Measurements from ENCODE around the gene TNFRSF6B.
A peak's percentile ranks its signal among the peaks of the same experiment; 100 is the strongest.
"Not testable (repeated sequence)": the region's sequence is repeated elsewhere in the genome, so short reads cannot be mapped to it uniquely, and the experiment has no call there.

Gene TNFRSF6B

DNA sequence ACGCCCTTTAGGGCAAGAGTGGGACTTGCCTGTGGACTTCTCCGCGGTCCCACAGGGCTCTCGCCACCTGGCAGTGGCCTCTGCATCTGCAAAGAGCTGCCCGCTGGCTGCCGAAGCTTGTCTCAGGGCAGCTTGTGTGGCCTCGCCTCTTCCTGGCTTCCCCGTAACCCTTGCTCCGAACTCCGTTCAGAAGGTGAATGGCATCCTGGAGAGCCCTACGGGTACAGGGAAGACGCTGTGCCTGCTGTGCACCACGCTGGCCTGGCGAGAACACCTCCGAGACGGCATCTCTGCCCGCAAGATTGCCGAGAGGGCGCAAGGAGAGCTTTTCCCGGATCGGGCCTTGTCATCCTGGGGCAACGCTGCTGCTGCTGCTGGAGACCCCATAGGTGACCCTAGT lies 35.3 kb upstream of the TNFRSF6B start:
- DNase-seq = no peak
- intact Hi-C loops (cut with DNase I) = no loop called here

DNA sequence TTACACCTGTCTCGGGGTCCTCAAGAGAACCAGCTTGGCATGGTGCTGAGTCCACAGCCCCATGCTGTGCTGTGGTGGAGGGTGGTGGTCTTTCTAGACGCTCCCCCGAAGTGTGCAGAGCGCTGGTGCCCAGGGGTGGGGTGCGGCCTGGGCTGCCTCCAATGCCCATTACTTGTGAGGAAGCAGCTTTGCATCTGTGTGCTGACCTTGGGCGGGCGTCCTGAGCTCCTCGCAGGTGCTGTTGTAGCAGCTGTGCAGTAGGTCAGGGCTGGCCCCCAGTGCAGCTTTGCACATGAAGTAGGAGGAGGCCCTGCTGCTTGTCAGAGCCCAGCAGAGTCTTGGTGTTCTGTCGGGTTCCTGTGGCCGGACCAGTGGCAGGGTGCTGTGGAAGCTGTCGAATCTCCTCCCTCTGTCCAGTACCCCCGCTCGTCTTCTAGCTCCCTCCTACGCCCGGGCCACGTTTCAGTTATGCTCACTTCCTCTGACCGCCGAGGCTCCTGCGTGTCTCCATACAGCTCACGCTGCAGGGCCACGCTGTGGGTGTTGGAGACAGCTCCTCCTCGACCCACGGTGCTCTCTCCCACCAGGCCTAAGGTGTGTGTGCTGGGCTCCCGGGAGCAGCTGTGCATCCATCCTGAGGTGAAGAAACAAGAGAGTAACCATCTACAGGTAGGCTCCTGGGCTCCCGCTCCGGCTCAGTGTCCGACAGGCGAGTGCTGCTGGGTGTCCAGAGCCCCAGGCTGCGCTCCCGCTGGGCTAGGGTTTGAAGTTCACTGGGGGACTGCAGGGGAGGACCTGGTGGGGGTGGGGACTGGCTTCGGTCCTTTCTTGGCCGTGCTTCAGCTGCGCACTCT lies 34.3 kb upstream of the TNFRSF6B start:
- no peak for DNase-seq
- intact Hi-C loops (cut with DNase I) = no loop called here

DNA sequence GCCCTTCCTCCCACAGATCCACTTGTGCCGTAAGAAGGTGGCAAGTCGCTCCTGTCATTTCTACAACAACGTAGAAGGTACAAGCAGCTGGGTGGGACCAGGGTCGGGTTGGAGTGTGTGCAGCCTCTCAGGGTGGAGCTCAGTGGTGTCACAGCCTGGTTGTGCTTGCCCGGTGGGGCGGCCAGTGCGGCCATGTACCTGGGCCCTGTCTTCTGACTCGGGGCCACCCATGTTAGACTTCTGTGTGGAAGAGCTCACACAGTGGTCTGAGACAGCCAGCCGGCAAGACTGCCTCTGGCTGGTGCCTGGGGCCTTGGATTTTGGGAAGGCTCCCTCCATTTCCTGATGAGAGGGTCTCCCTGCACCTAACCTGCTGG lies 33.7 kb upstream of the TNFRSF6B start:
- DNase-seq = no peak
- intact Hi-C loops (cut with DNase I) = no loop called here

DNA sequence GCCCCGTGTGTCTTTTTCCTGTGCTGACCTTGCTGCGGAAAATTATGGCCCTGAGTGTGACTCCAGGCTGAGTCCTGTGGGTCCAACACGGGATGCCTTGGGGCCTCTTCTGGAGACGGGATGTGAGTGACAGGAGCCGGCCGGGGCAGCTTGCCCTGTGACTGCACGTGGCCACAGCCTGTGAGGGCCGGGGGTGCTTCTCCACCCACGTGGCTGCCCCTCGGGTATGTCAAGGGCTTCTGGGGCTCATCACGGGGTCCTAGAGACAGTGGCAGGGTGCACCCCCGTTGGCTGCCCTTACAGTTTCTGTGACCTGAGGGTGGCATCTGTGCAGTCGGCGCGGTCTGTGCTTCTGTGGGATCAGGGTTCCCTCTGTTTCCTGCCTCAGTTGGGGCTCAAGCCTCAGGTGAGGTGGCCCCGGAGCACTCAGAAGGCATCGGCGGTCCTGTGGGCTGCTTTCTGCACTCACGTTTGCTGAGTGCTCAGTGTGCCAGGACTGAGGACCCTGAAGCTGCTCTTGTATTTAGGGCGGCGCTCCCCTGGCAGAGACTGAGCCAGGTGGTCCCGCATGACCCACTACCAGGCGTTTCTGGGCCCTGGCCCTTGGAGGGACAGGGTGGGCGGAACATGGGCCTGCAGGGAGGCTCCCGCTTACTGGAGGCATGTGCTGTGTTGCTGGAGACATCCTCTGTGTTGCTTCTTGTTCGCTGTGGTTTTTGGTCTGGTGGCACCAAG lies 33.0 kb upstream of the TNFRSF6B start:
- intact Hi-C loops (cut with DNase I) = no loop called here

DNA sequence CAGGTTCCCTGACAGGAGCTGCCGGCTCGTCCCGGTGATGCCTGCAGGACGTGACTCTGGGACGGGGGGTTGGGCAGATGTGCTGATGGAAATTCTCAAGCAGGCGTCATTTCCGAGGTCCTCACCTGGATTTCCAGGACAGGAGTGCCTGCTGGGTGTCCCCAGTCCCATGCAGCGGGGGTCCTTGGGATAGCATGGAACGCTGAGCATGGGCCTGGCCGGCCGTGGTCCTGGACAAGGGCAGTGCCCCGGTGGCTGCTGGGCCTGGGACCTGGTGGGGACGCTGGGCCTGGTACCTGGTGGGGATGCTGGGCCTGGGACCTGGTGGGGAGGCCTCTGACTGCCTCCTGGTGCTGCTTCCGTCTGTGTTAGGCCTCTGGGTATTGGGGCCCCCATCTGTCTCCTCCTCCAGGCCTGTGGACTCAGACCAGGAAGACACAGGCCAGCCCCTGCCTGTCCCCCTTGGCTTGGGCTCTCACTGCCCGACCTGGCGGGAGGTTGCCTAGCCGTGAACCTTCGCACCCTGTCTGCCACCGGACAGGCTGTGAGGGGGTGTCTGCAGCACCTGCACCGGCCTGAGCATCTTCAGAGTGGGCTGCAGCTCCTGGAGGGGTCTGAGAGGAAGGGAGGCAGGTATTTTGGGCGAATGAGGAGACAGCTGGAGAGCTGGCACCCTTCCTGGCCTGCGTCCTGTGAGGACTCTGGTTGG lies 32.2 kb upstream of the TNFRSF6B start:
- intact Hi-C loops (cut with DNase I) = no loop called here
- no peak for DNase-seq

More for the DNA sequence above, 33.0 kb upstream of the TNFRSF6B start:
- DNase-seq = no peak

DNA sequence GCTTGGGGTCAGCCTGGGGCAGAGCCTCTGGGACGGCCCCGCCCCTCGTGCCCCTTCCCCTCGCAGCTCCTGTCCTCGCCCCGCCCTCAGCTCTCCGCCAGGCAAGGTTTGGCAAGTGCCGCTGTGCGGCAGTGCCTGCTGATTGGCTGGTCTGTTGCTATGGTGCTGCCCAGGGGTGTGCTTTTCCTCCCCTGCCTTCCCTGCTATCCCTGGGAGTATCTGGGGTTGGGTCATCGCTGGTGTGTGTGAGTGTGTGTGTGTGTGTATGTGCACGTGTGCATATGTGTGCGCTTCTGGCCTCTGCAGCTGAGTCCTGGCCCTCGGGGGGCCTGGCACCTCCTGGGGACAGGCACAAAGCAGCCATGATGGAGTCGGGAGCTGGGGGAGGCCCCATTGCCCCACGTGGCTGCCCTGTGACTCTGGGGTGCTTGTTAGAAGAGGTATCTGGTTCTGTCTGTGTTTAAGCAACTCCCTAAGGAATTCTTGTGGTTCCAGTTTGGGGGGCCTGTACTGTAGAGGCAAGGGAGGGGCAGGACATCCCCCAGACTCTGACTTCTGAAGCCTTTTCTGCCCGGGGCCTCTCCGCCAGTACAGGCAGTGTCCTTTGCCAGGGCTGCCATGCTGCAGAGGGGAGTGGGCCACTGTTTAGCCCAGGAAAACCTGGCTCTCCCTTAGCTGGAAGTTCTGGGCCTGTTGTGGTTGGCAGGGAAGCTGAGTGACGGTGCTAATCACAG lies 31.4 kb upstream of the TNFRSF6B start:
- peak; percentile 56 to 91 (median 80) for DNase-seq
- intact Hi-C loops (cut with DNase I) = no loop called here

DNA sequence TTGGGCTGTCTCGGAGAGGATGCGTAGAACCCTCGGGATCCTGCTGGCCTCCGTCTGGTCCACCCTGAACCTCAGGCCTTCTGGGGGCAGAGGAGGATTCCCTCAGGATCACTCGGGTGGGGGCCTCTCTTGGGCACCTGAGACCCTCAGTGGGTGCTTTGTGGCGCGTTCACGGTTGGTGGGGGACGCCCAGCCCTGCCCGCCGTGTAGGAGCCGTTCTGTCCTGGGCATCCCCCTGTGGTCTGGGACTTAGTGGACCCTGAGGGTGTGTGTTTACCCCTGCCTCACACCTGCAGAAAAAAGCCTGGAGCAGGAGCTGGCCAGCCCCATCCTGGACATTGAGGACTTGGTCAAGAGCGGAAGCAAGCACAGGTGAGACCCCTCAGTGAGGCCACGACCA lies 30.7 kb upstream of the TNFRSF6B start:
- intact Hi-C loops (cut with DNase I) = no loop called here
- no peak for DNase-seq

DNA sequence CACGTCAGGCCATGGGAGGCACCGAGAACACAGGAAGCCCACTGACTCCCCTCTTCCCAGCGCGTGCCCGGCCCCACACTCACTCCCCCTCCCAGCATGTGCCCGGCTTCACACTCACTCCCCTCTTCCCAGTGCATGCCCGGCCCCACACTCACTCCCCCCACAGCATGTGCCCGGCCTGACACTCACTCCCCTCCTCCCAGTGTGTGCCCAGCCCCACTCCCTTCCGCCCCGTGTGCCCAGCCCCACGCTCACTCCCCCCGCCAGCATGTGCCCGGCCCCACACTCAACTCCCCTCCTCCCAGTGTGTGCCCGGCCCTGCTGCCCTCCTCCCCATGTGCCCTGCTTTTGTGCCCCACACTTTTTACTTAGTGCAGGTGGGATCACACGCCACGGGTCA lies 28.6 kb upstream of the TNFRSF6B start:
- DNase-seq = no peak

DNA sequence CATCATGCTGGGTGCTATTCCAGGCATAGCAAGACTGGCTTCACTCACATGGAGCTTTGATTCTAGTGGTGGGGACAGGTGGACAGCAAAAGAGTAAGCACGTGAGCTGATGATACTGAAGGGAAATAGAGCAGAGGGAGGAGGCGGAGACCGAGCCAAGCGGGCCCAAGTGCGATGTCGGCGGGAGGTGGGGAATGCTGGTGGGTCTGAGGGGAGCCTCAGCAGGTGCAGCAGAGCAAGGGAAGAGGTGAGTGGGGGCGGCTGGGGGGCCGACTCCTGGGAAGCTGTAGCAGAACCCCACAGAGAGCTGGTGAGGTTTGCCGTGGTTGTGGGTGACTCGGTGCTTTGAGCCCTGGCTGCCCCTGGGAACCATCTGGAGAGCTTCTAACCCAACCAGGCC lies 28.1 kb upstream of the TNFRSF6B start:
- intact Hi-C loops (cut with DNase I) = no loop called here
- DNase-seq = no peak

More for the DNA sequence above, 28.6 kb upstream of the TNFRSF6B start:
- intact Hi-C loops (cut with DNase I) = no loop called here

DNA sequence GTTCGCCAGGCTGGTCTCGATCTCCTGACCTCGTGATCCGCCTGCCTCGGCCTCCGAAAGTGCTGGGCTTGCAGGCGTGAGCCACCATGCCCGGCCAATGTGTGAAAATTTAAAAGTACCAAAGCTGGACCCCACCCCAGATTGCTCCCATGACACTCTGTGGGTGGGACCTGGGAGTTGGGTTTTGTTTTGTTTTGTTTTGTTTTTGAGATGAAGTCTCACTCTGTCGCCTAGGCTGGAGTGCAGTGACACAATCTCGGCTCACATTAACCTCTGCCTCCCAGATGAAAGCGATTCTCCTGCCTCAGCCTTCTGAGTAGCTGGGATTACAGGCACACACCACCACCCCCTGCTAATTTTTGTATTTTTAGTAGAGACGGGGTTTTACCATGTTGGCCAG lies 24.8 kb upstream of the TNFRSF6B start:
- DNase-seq; intact Hi-C loops (cut with DNase I): not testable (repeated sequence)

DNA sequence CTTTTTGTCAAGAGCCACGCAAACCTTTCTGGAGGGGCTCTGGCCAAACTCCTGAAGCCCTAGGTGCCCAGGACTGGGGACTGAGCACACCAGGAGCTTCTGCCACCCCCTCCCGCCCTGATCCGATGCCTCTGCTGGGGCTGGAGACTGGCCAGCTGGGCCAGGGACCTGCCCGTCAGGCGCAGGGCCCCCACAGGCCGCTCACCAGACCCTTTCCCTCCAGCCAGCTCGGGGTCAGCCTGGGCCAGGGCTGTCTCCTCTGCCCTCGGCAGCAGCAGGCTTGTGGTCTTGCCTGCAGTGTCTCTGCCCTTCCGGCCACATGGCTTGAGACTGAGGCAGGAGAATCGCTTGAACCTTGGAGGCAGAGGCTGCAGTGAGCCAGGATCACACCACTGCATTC lies 23.8 kb upstream of the TNFRSF6B start:
- DNase-seq = no peak
- intact Hi-C loops (cut with DNase I) = no loop called here

DNA sequence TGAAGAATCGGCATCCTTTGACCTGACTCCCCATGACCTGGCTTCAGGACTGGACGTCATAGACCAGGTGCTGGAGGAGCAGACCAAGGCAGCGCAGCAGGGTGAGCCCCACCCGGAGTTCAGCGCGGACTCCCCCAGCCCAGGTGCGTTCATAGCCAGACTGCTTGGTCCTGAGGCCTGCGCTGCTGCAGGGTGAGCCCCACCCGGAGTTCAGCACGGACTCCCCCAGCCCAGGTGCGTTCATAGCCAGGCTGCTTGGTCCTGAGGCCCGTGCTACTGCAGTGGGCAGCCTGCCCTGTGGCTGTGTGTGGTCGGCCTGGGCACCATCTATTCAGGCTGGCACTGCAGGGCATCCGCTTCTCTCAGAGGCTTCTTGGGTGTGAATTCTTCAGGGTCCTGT lies 22.5 kb upstream of the TNFRSF6B start:
- intact Hi-C loops (cut with DNase I) = no loop called here

DNA sequence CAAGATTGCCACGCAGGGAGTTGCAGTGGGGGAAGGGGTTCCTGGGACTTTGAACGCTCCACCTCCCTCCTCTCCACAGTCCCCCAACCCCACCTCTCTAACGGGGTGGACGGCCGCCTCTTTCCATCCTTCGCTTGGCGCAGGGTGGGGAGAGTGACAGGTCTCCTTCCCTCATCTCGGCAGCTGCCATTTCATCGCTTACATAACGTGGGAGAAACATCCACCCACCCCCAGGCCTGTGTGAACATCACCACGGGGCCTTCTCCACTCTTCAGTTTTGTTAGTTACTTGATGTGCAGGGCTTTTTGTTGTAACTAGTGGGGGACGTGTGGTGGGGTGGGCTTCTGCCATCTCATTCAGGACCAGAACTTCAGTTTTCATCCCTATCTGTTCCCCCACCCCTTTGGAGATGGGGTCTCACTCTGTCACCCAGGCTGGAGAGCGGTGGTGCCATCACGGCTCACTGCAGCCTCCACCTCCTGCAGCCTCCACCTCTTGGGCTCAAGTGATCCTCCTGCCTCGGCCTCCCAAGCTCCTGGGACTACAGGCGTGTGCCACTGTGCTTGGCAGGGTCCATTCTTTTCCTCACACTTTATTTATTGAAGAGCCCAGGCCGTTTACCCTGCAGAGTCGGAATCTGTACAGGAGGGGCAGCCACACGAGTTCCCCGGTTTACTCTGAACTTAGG lies 20.6 kb upstream of the TNFRSF6B start:
- intact Hi-C loops (cut with DNase I) = no loop called here

More for the DNA sequence above, 22.5 kb upstream of the TNFRSF6B start:
- no peak for DNase-seq

DNA sequence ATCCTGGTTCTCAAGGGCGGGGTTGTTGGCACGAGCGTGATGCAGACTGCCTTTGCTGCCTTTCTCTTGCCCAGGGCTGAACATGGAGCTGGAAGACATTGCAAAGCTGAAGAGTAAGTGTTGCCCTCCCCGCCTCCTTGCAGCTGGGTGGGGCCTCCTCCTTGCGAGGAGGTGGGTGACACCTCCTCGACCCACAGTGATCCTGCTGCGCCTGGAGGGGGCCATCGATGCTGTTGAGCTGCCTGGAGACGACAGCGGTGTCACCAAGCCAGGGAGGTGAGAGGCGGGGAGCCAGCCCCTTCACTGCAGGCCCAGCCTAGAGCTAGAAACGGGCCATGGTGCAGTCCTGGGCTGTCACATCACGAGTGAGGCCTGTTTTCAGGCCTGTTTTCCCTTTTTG lies 18.4 kb upstream of the TNFRSF6B start:
- peak in 28 of 42 donors; percentile 18 to 78 (median 48) for DNase-seq
- intact Hi-C loops (cut with DNase I) = no loop called here

More for the DNA sequence above, 20.6 kb upstream of the TNFRSF6B start:
- peak in 21 of 42 donors; percentile 8 to 81 (median 53) for DNase-seq

DNA sequence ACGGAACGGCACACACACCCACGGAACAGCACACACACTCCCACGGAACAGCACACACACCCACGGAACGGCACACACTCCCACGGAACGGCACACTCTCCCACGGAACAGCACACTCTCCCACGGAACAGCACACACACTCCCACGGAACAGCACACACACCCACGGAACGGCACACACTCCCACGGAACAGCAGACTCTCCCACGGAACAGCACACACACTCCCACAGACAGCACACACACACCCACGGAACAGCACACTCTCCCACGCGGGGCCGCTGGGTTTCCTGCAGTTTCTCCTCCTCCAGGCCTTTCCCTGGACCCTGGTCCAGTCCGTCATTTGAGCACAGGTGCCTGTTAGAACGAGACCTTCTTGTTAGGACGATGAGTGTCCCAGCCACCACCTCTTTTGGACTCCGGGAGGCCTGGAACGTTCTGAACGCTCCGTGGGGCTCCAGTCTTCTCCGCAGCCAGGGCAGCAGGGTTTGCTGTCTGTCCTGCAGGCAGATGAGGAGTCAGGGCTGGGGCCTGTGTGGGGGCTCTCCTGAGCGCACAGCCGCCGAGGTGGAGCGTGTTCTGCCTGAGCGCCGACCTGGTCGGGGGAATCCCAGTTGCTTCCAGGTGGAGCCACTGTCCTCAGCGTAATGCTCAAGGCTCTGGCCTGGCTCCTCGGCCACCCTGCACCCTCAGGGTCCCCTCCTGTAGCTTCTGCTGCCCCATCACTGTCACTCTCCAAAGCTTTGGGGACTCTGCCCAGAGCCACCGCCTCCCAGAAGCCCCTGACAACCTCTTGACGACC lies 17.6 kb upstream of the TNFRSF6B start:
- no peak for DNase-seq
- intact Hi-C loops (cut with DNase I) = no loop called here

DNA sequence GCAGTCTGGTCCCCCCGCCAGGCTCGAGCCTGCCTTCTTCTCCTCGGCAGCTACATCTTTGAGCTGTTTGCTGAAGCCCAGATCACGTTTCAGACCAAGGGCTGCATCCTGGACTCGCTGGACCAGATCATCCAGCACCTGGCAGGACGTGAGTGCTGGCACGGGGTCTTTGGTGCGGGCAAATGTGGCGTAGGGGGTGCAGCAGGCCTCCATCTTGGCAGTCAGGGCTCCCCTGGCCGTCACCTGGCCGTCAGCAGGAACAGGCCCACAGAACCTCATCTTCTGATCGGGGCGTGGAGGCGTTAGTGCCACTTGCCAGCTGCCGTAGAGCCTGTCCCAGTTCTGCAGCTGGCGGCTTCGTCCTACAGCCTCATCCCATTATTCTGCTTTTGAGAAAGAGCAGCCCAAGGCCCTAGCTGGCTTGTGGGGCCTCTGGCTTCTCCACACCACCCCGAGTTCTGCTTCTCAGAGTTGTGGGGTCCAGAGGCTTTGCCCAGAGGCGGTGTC lies 16.6 kb upstream of the TNFRSF6B start:
- intact Hi-C loops (cut with DNase I) = no loop called here
- no peak for DNase-seq

DNA sequence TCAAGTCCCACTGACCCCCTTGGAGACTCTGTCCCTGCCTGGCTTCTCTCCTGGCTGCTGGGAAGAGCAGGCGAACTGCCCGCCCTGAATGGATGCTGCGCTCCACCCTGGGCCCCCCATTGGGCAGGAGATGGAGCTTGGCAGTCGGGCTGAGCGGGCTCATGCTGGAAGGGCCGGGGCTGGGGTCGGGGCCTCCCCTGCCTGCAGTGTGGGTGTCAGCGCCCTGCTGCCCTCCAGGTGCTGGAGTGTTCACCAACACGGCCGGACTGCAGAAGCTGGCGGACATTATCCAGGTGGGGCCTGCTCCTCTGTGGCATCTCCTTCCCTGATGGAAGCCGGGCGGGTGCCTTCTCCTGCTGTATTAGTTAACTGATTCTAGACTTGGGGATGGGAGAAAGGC lies 16.0 kb upstream of the TNFRSF6B start:
- intact Hi-C loops (cut with DNase I) = no loop called here

More for the DNA sequence above, 16.0 kb upstream of the TNFRSF6B start:
- no peak for DNase-seq
